GM18909 (cell line): ENCODE results near the gene COL7A1.

Source experiments
- ATAC-seq: cut with Tn5 transposase; IDR thresholded peaks from one replicate; pipeline ENCODE4 v1.9.1; 2021; ENCODE audit warnings: mild to moderate bottlenecking; ENCODE audit not compliant: unreplicated experiment, poor library complexity

The COL7A1 gene

DNA sequence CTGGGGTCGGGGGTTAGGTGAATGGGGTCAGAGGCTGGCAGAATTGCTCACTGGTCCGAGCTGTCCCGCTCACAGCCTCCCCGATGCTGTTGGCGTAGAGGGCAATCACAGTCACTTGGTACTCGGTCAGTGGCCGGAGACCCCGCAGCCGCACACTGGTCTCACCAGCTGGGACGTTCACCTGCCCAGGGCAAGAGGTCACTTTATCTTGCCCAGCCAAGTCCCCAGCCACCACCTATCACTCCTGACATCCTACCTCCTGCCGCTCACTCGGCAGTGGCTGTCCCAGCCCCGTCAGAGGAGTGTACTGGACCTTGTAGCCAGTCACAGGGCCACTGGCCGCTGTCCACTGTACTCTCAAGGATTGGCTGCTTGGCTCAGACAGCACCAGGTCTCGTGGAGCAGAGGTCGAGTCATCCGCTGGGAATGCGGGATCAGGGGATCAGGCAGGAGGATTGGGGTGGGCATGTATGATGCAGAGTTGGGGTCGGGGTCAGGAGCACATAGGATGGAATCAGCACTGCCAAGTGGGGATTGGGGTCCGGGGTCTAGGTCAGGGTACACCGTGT lies 2.5 kb downstream of the COL7A1 start:
- ATAC-seq, result no peak

- ATAC-seq, result no peak
These were observed 3.1 kb downstream of the COL7A1 start for GRCh38 chr3:48591886-48592518.

DNA sequence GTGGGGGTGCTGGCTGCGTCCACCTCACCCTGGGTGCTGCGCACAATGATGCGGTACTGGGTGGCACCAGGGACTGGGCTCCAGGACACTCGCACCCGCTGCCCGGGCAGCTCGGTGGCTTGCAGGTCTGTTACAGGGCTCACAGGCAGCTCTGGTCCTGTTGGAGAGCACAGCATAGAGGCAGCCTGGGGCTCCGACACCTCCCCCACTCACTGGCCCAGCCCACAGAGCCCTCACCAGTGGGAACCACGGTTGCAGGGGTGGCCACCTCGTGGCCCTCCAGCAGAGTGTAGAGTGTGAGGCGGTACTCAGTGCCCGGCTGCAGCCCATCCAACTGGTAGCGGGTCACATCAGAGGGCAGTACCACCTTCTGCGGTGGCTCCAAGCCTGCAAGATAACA lies 3.7 kb downstream of the COL7A1 start:
- ATAC-seq, result no peak

DNA sequence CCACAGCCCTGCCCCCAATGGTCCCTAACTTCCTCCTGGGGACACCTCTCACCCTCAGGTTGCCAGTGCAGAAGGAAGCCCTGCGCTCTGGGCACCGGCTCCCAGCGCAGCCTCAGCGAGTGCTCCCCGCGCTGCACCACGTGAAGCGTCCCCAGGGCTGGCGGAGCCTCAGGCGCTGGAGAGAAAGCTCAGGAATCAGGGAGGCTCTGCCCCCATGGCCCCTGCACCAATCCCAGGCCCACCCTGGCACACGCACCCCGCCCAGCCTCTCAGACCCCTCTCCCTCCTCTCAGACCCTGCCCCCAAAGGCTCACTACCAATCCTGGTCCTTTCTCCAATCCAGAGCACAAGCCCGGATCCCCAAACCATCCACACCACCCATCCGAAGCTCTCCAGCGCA lies 6.9 kb downstream of the COL7A1 start:
- ATAC-seq, result no peak

DNA sequence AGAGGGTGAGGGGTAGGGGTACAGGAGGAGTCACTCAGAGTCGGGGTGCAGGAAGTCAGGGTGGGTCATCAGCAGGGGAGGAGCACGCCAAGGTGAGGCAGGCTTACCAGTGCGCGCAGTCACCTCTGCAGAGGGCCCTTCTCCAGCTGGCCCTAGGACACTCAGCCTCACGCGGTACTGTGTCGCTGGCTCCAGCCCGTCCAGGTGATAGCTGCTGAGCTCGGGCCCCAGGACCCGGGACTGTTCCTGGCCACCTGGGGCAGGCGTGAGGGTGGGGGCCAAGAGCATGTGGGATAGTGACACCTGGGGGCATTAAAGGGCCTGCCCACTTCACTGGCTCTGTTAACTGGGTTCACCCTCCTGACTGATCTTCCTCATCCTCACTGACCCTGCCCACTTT lies 7.4 kb downstream of the COL7A1 start:
- no peak for ATAC-seq

DNA sequence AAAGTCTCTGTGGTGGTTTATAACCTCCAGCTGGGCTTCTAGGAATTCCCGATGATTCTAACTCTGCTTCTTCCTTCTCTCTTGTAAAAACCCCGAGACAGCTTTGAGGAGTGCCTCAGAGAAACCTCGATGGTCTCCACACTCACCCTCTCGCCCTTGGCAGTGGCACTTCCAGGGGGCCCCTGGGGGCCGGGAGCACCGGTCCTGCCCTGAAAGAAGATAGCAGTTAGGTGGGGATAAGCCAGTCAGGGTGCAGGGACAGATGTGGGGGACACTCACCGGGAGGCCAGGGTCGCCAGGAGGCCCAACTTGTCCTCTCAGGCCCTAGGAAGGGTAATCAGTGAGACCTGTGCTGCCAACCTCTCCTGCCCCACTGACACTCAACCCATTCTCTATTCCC lies 9.7 kb downstream of the COL7A1 start:
- no peak for ATAC-seq

DNA sequence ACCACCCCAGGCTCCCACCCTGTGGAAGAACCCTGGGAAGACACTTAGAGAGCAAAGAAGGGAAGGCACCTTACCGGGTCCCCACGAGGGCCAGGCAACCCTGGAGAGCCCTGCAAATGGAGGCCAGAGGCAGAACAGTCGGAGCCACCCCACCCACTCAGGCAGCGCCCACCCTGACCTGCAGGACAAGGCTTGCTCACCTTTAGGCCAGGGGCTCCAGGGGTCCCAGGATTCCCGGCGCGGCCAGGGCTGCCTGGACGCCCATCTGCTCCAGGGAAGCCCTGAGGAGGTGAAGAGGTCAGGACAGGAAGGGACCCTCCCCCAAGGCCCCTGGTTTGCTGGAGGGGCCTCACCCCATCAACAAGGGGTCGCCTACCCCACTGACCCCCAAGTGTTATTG lies 10.3 kb downstream of the COL7A1 start:
- no peak for ATAC-seq

GRCh38 chr3:48581621-48582481 lies 13.3 kb downstream of the COL7A1 start:
- no peak for ATAC-seq

GRCh38 chr3:48576647-48577046 lies 18.5 kb downstream of the COL7A1 start:
- ATAC-seq, result no peak

GRCh38 chr3:48575366-48575765 lies 19.8 kb downstream of the COL7A1 start:
- no peak for ATAC-seq

GRCh38 chr3:48573973-48574585 lies 21.1 kb downstream of the COL7A1 start:
- no peak for ATAC-seq

DNA sequence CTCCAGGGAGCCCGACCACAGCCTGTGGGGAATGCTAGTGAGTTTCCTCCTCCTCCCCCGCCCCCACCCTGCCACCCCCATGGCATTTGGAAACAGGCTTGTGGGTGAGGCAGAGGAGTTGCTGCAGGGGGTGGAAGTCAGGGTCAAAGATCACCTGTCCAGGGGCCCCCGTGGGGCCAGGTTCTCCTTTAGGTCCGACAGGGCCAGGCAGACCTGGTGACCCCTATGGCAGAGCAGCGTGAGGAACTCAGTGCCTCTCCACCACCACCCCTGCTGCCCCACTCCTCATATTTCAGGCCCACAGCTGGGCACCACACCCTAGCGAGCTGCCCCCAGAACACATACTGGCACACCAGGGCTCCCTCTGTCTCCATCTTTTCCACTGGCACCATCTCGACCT lies 22.6 kb downstream of the COL7A1 start:
- ATAC-seq, result no peak

DNA sequence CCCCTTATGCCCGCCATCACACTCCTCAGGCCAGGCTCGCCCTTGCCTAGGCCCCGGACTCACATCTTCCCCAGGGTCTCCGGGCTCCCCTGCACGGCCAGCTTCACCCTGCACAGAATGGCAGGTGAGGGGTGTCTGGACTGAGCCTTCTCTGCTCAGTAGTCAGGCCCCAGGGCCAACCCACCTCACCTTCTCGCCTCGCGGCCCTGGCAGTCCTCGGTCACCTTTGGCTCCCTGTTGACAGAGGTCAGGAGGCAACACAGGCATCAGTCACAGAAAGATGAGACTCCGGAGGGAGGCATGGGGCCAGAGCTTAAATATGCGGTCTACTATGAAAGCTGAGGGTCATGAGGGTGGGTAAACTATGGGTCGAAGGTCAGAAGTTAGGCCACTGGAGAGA lies 23.2 kb downstream of the COL7A1 start:
- ATAC-seq, result no peak

GRCh38 chr3:48569808-48570450 lies 25.2 kb downstream of the COL7A1 start:
- ATAC-seq, result no peak

DNA sequence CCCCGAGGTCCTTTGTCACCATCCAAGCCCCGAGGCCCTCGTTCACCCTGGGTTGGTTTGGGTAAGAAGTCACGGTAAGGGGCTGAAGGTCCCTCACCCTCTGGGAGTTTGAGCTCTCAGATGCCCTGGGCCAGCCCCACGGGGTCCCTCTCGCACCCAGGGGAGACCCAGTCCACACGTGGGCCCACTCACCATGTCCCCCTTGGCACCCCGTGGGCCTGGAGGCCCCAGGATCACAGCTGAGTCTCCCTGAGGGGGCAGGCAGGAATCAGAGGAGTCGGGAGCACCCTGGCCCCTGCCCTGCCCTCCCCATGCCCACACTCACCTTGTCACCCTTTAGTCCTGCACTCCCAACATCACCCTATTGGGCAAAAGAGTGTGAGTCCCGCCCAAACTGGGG lies 25.7 kb downstream of the COL7A1 start:
- no peak for ATAC-seq

- ATAC-seq, result no peak
These were observed 26.7 kb downstream of the COL7A1 start for GRCh38 chr3:48568476-48568875.

GRCh38 chr3:48567500-48567899 lies 27.6 kb downstream of the COL7A1 start:
- no peak for ATAC-seq

- ATAC-seq, result no peak
These were observed 28.0 kb downstream of the COL7A1 start for GRCh38 chr3:48567090-48567489.

GRCh38 chr3:48566401-48566760 lies 28.7 kb downstream of the COL7A1 start:
- no peak for ATAC-seq

GRCh38 chr3:48565591-48566400 lies 29.3 kb downstream of the COL7A1 start:
- ATAC-seq, result no peak
